Endothelial cell of umbilical vein (primary cell): ENCODE measurements around the gene ACOX1.

Source experiments
- GATA2 ChIP-seq: IDR thresholded peaks from 2 replicates; pipeline ENCODE4 v1.7.0; 2011; ENCODE audit warnings: low read depth, mild to moderate bottlenecking, moderate library complexity, mixed read lengths, low read length; ENCODE audit not compliant: insufficient read length, insufficient read depth
- MYC ChIP-seq: IDR thresholded peaks from one replicate; pipeline ENCODE4 v1.6.1; 2011; ENCODE audit warnings: mild to moderate bottlenecking, low read depth, low read length
- POLR2A ChIP-seq: IDR thresholded peaks from 2 replicates; pipeline ENCODE4 v1.6.1; 2012; ENCODE audit warnings: low read depth, mild to moderate bottlenecking, control low read depth, low read length
- POLR2AphosphoS5 ChIP-seq: IDR thresholded peaks from 2 replicates; pipeline ENCODE4 v1.6.1; 2012; ENCODE audit warnings: low read depth, mild to moderate bottlenecking, control low read depth, low read length, moderate library complexity; ENCODE audit not compliant: insufficient read depth
- TF ChIP-seq, protein P1 (sequence below), 2 donors: IDR thresholded peaks; 1 replicate in 1 of 2; 2 replicates in 1 of 2; pipeline ENCODE4 v1.5.1; 2011; ENCODE audit warnings: low read length in 2 of 2, mild to moderate bottlenecking in 2 of 2, moderate library complexity in 2 of 2, control low read depth in 1 of 2, inconsistent platforms in 1 of 2, low read depth in 1 of 2; ENCODE audit not compliant: insufficient read depth in 1 of 2; ENCODE audit errors: extremely low read depth in 1 of 2

DNA sequence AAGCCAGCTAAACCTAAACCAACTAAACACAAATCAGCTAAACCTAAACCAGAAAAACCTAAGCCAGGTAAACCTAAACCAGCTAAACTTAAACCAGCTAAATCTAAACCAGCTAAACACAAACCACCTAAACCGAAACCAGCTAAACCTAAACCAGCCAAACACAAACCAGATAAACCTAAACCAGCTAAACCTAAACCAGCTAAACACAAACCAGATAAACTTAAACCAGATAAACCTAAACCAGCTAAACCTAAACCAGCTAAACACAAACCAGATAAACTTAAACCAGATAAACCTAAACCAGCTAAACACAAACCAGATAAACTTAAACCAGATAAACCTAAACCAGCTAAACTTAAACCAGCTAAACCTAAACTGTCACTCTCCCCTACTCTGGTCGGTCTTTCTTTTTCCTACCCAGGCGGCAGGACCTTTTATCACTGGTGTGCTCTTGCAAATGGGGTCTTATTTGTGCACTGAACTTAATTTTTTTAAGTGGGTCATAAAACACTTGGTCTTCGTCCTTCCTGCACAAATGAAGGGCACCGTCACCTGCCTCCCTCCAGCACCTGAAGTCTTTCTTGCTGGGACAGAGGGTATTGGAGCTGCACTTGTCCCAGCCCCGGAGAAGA lies 41.0 kb upstream of the ACOX1 start:
- TF ChIP-seq, protein P1, sequence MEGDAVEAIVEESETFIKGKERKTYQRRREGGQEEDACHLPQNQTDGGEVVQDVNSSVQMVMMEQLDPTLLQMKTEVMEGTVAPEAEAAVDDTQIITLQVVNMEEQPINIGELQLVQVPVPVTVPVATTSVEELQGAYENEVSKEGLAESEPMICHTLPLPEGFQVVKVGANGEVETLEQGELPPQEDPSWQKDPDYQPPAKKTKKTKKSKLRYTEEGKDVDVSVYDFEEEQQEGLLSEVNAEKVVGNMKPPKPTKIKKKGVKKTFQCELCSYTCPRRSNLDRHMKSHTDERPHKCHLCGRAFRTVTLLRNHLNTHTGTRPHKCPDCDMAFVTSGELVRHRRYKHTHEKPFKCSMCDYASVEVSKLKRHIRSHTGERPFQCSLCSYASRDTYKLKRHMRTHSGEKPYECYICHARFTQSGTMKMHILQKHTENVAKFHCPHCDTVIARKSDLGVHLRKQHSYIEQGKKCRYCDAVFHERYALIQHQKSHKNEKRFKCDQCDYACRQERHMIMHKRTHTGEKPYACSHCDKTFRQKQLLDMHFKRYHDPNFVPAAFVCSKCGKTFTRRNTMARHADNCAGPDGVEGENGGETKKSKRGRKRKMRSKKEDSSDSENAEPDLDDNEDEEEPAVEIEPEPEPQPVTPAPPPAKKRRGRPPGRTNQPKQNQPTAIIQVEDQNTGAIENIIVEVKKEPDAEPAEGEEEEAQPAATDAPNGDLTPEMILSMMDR (IDR thresholded peaks at IDR 0.05; ENCODE audit: extremely low read depth in 1 of 2, insufficient read depth in 1 of 2, low read depth in 1 of 2, low read length in 2 of 2): no peak
- TF ChIP-seq MYC (no peak), GATA2 (no peak), POLR2A (no peak), POLR2AphosphoS5 (no peak)
